Fibroblast of lung (primary cell): Measurements from ENCODE around the gene IL13. TPM values are rescaled to one million over a fixed set of nuclear protein-coding genes. Genes with fewer than 3 reads are reported as not detected.

Experiments
- DNase-seq, 2 donors: peaks; one replicate each; pipeline versions ENCODE4 v3.0.0 to v3.0.0-alpha.2; 2010; ENCODE audit warnings: low read depth in 2 of 2
- H2AFZ ChIP-seq: 2 replicates; pipeline ENCODE4 v1.5.1; 2012; ENCODE audit warnings: low read length, control low read depth, inconsistent platforms
- H3K27ac ChIP-seq: 2 replicates; pipeline ENCODE4 v1.5.1; 2011; ENCODE audit warnings: low read length, control low read depth; ENCODE audit not compliant: insufficient read depth
- H3K27me3 ChIP-seq: 2 replicates; pipeline ENCODE4 v1.5.1; 2011; ENCODE audit warnings: mild to moderate bottlenecking, low read length; ENCODE audit not compliant: control insufficient read depth, insufficient read depth
- H3K36me3 ChIP-seq: 2 replicates; pipeline ENCODE4 v1.5.1; 2011; ENCODE audit warnings: low read length; ENCODE audit not compliant: control insufficient read depth, insufficient read depth
- H3K4me1 ChIP-seq: 2 replicates; pipeline ENCODE4 v1.5.1; 2011; ENCODE audit warnings: low read length; ENCODE audit not compliant: control insufficient read depth, insufficient read depth; ENCODE audit errors: extremely low read depth
- H3K4me2 ChIP-seq: 2 replicates; pipeline ENCODE4 v1.5.1; 2011; ENCODE audit warnings: low read length, control low read depth; ENCODE audit not compliant: insufficient read depth; ENCODE audit errors: extremely low read depth
- H3K4me3 ChIP-seq, 4 experiments: fragments of 200-600 bp in 1 of 4; sonication (generic) in 1 of 4; replicated peaks in 1 of 4; 2 replicates each; pipeline ENCODE4 v1.5.1; 2011 to 2016; ENCODE audit warnings: low read length in 4 of 4, low read depth in 3 of 4, mild to moderate bottlenecking in 3 of 4, control low read depth in 2 of 4, inconsistent platforms in 1 of 4, mixed read lengths in 1 of 4; ENCODE audit not compliant: insufficient read depth in 1 of 4; ENCODE audit errors: control extremely low read depth in 1 of 4
- H3K79me2 ChIP-seq: 2 replicates; pipeline ENCODE4 v1.5.1; 2012; ENCODE audit warnings: mild to moderate bottlenecking, low read length, inconsistent platforms; ENCODE audit not compliant: control insufficient read depth, insufficient read depth
- H3K9ac ChIP-seq: 2 replicates; pipeline ENCODE4 v1.5.1; 2011; ENCODE audit warnings: mild to moderate bottlenecking, low read length, control low read depth; ENCODE audit not compliant: insufficient read depth
- H3K9me3 ChIP-seq: 2 replicates; pipeline ENCODE4 v1.5.1; 2012; ENCODE audit warnings: low read depth, low read length; ENCODE audit not compliant: control insufficient read depth, insufficient read depth
- H4K20me1 ChIP-seq: 2 replicates; pipeline ENCODE4 v1.5.1; 2011; ENCODE audit warnings: low read length; ENCODE audit not compliant: control insufficient read depth, insufficient read depth; ENCODE audit errors: extremely low read depth
- EZH2 ChIP-seq: IDR thresholded peaks from 2 replicates; pipeline ENCODE4 v1.5.1; 2012; ENCODE audit warnings: low read length, control low read depth, mild to moderate bottlenecking; ENCODE audit errors: missing control alignments
- polyA plus RNA-seq, 2 donors: library from polyadenylated mRNA; depleted of rRNA in 1 of 2; stranded (reverse) in 1 of 2; unstranded in 1 of 2; fragments of >200 nt; gene quantifications; 2 replicates each; pipeline ENCODE4 v1.2.1, GENCODE V29; 2011 to 2012; ENCODE audit warnings: missing spikeins in 1 of 2
- total RNA-seq: library from RNA; depleted of rRNA; stranded (reverse); fragments of >200 nt; gene quantifications from 2 replicates; pipeline ENCODE4 v1.2.1, GENCODE V29; 2014
- TF ChIP-seq, protein P1 (sequence below), 2 donors: IDR thresholded peaks in 1 of 2; conservative IDR thresholded peaks in 1 of 2; 1 replicate in 1 of 2; 2 replicates in 1 of 2; pipeline ENCODE4 v1.5.1; 2011 to 2012; ENCODE audit warnings: low read length in 2 of 2, control low read depth in 1 of 2, inconsistent platforms in 1 of 2, low read depth in 1 of 2, mild to moderate bottlenecking in 1 of 2

The IL13 gene
- total and polyA plus RNA-seq, 2 donors (not counting 1 experiment from before 2014, with no cell fraction given), result not detected

DNA sequence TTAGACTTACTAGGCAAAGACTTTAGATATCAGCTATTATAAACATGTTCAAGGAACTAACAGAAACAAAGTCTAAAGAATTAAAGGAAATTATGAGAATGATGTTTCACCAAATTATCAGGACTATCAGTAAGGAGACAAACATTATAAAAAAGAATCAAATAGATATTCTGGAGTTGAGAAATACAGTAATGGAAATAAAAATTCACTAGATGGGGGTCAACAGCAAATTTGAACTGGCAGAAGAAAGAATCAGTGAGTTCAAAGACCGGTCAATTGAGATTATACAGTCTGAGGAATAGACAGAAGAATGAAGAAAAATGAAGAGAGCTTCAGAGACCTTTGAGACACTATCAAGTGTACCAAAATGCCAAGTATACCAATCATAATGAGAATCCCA is 9.6 kb upstream of the IL13 start:
- Histone ChIP-seq H3K9ac (no peak overlapping the region), H3K4me2 (no peak overlapping the region), H2AFZ (no peak overlapping the region), H3K79me2 (no peaks in the 10 kb centered on the region), H3K36me3 (no peaks in the 10 kb centered on the region), H3K4me3 (no peak overlapping the region), H3K9me3 (no peaks in the 10 kb centered on the region), H3K27ac (no peak overlapping the region), H3K27me3 (no peaks in the 10 kb centered on the region), H3K4me1 (no peaks in the 10 kb centered on the region), H4K20me1 (no peaks in the 10 kb centered on the region)
- no peak for TF ChIP-seq EZH2
- TF ChIP-seq, protein P1, sequence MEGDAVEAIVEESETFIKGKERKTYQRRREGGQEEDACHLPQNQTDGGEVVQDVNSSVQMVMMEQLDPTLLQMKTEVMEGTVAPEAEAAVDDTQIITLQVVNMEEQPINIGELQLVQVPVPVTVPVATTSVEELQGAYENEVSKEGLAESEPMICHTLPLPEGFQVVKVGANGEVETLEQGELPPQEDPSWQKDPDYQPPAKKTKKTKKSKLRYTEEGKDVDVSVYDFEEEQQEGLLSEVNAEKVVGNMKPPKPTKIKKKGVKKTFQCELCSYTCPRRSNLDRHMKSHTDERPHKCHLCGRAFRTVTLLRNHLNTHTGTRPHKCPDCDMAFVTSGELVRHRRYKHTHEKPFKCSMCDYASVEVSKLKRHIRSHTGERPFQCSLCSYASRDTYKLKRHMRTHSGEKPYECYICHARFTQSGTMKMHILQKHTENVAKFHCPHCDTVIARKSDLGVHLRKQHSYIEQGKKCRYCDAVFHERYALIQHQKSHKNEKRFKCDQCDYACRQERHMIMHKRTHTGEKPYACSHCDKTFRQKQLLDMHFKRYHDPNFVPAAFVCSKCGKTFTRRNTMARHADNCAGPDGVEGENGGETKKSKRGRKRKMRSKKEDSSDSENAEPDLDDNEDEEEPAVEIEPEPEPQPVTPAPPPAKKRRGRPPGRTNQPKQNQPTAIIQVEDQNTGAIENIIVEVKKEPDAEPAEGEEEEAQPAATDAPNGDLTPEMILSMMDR (conservative IDR thresholded peaks at IDR 0.05 in 1 of 2, IDR thresholded peaks at IDR 0.05 in 1 of 2; ENCODE audit: low read depth in 1 of 2, low read length in 2 of 2), result no peak
- no peak for DNase-seq

DNA sequence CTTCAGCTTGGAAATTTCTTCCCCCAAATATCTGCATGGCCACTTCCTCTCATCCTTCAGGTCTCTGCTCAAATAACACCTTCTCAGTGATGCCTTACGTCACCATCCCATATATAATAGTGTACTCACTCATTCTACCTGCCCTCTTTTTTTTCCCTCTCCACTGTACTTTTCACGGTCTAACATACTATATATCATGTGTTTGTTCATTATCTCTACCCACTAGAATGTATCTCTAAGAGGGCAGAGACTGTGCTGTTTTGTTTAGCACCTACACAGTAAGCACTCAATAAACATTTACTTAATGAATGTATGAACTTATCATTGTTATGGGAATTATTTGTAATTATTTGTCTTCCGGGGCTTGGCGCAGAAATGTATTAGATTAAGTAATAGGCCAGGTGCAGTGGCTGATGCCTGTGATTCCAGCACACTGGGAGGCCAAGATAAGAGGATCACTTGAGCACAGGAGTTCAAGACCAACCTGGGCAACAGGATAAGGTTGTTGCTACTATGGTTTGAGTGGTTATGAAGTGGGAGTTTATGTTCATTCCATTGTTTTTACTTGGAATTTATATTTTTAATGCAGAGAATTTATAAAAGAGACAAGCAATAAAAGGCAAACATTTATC is 6.0 kb upstream of the IL13 start:
- Histone ChIP-seq H3K4me1 (no peaks in the 10 kb centered on the region), H3K4me3 (no peak overlapping the region), H3K27ac (no peak overlapping the region), H3K36me3 (no peaks in the 10 kb centered on the region), H3K9ac (no peak overlapping the region), H3K4me2 (no peak overlapping the region), H4K20me1 (no peaks in the 10 kb centered on the region), H3K27me3 (no peaks in the 10 kb centered on the region), H3K79me2 (no peaks in the 10 kb centered on the region), H2AFZ (no peak overlapping the region), H3K9me3 (no peaks in the 10 kb centered on the region)
- DNase-seq, result no peak
- TF ChIP-seq, protein P1 (conservative IDR thresholded peaks at IDR 0.05 in 1 of 2, IDR thresholded peaks at IDR 0.05 in 1 of 2; ENCODE audit: low read depth in 1 of 2, low read length in 2 of 2), result no peak
- no peak for TF ChIP-seq EZH2

DNA sequence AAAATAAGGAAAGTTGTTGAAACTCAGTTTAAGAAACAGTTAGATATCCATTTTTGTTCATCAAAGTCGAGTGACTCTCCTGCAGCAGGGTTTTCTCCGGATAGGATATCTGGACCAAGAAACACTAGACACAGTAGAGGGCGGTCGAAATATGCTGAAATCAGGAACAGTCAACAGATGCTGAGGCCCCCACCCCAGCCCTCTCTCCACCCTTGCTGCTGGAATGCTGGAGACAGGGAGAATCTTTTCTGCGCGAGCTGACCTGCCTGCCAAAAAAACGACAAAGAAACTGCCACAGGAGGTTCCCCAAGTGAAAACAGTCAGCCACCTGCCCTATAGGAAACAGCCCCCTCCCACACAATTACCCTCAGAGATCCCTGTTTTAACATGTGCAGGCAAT is 4.3 kb upstream of the IL13 start:
- H3K36me3 ChIP-seq, result no peaks in the 10 kb centered on the region
- no peak overlapping the region for H2AFZ ChIP-seq
- H3K27ac ChIP-seq, result no peak overlapping the region
- no peak overlapping the region for H3K4me2 ChIP-seq
- no peaks in the 10 kb centered on the region for H4K20me1 ChIP-seq
- no peak for TF ChIP-seq EZH2
- TF ChIP-seq, protein P1 (conservative IDR thresholded peaks at IDR 0.05 in 1 of 2, IDR thresholded peaks at IDR 0.05 in 1 of 2; ENCODE audit: low read depth in 1 of 2, low read length in 2 of 2), result no peak
- no peaks in the 10 kb centered on the region for H3K4me1 ChIP-seq
- no peak overlapping the region for H3K9ac ChIP-seq
- no peak overlapping the region for H3K4me3 ChIP-seq
- no peak for DNase-seq
- no peaks in the 10 kb centered on the region for H3K9me3 ChIP-seq
- H3K79me2 ChIP-seq, result no peaks in the 10 kb centered on the region
- H3K27me3 ChIP-seq, result no peaks in the 10 kb centered on the region
